ENCODE measurements around the gene NAA15.
"Not testable (repeated sequence)": the region's sequence is repeated elsewhere in the genome, so short reads cannot be mapped to it uniquely, and the experiment has no call there.

The NAA15 gene

DNA sequence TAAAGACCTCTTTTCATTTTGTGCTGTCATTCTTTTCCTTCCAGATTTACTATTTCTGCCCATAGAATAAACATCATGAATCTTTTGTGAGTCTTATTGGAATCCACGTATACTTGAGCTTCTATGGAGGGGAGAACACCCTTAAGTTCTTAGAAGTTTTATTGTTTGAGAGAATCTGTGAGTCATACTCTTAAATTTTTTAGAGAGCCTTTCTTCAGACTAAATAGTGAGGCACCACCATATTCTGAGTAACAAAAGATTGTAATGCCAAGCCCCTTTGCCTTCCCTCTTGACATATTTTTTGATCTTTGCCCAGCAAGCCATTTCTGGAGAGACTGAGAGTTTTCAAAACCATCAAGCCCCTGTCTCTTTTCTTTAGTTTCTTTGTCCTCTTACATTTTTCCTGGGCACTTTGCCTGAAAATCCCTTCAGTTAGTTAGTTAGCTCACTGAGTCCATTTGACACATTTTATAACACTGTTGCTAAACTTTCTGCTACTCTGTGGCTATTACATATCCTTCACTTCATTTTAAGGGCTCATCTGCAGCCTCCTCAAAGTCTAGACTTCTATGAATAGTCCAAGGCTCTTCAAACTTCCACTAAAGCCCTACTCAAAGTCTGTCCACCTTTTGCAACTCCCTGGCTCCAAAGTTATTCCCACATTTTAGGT lies 66.3 kb downstream of the NAA15 start:
- no peak for DNase-seq (ENCODE audit: low read depth in 2 of 2)

DNA sequence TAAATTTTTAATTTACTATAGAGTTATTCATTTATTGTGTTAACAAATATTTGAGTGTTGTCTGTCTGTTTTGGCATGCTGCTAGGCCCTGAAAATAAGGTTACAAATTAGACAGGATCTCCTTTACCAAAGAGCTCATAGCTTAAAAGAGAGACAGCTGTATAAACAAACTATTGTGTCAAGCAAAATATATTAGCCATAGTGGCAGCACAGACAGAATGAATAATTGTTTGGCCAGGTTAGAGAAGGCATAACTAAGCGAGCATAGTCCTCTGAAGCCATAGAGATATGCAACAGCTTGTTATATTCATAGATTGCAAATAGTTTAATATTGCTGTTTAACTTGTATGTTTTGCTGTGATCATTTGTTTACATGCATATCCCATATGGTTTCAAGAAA lies 67.7 kb downstream of the NAA15 start:
- no peak for DNase-seq (ENCODE audit: low read depth in 2 of 2)

DNA sequence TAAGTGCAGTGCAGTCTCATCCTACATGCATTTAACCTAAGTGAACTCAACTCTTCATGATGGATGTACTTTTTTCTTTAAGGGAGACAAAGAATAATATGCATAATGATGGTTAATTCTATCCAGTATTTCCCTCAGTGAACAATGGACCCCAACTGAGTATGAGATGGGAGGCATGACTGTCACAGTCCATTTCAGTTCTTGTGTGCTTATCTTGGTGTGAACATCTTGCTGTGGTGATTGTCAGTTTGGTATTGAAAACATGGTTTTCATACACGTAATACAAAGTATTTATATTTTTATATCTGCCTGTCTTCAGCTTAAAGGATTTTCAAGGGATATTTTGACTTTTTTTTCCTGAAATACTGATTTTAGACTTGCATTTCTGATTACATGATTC lies 72.9 kb downstream of the NAA15 start:
- no peak for DNase-seq (ENCODE audit: low read depth in 2 of 2)

DNA sequence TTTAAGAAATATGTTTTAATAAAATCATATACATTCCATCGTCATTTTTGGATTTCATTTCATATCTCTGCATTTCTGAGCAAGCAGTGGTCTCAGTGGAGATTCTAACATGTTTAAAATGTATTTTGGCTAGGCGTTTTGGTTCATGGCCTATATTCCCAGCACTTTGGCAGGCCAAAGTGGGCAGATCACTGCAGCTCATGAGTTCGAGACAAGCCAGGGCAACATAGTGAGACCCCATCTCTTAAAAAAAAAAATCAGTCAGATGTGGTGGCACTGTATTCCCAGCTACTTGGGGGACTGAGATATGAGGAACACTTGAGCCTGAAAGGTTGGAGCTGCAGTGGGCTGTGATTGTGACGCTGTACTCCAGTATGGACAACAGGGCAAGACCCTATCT lies 85.1 kb downstream of the NAA15 start:
- no peak for DNase-seq (ENCODE audit: low read depth in 2 of 2)

DNA sequence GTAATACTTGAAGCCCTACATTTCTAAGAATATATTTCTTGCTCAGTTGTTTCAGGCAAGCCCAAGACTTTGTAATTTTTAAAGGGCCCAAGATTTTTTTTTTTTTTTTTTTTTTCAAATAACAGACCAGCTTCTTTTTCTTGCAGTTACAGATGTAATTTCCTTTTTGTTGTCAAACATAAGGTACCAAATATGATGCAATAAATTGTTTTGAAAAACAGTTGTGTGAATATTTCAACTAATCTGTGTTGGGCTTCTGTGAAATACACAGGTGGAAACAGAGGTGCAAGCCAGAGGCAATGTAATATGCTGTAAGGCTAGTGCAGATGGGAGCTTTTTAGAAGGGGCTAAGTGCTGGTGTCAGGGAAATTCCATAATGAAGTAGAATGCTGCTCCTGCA lies 87.8 kb downstream of the NAA15 start:
- DNase-seq (ENCODE audit: low read depth in 2 of 2): no peak

DNA sequence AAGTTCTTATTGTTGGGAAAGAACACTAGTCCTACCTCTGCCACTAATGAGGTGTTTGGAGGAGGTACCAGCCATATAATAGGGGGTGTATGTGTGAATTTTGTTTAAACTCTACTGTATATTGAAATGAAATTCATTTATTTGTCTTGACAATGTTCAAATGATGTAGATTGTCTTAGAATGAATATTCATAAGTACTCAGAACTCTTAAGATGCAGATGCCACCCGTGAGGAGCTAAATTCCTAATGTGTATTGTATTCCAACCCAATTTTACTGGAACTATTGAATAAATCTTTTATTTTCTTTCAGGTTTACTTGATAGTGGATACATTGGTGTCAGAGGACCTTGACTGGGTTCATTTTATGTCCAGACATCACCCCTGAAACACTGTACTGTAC lies 88.7 kb downstream of the NAA15 start:
- DNase-seq (ENCODE audit: low read depth in 2 of 2): no peak

DNA sequence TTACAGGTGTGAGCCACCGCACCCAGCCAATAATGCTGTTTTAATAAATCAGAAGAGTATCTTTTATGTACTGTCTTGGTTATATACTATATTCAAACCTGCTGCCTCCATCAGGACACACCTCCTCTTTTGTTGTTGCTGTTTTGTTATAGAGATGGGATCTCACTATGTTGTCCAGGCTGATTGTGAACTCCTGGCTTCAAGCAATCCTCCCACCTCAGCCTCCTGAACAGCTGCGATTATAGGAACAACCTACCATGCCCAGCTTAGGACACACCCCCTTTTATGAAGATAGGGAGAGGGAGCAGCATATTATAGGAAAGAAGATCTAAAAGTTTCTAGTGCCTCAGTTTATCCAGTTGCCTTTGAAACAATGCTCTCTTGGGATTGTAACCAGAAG lies 90.4 kb downstream of the NAA15 start:
- DNase-seq (ENCODE audit: low read depth in 2 of 2): no peak

DNA sequence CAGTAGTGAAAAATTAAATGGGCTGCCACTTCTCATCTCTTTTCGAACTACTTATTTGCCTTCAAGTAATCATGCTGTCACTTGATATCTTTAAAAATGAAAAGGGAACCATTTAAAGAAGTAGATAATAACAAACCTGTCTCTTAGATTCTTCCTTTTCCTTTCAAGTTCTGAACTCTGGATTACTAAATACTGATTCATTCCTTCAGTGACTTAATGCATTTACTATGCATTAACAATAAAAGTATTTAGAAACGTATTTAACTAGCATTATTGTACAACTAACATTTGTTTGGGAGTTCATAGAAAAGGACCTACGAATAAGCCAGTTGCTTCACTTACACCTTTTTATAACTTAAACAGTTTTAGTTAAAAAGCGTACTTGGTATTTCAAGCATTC lies 91.5 kb downstream of the NAA15 start:
- no peak for DNase-seq (ENCODE audit: low read depth in 2 of 2)

DNA sequence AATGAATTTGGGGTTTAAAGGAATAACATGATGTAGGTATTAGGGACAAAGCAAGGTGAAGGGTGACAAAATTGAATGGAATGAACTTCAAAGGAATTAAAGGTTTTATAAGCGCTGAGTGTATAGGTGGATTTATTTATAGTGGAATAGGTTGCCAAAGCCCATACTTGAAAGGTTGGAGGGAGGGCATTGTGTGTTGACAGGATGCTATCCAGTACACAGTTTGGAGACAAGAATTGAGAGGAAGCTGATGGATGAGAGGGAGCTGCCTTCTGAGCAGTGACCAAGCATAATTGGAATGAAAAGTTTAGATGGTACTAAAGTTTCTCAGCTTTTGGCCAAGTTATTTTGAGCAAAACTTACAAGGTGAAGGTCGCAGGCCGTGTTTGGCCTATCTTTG lies 100.1 kb downstream of the NAA15 start:
- DNase-seq (ENCODE audit: low read depth in 2 of 2): no peak

DNA sequence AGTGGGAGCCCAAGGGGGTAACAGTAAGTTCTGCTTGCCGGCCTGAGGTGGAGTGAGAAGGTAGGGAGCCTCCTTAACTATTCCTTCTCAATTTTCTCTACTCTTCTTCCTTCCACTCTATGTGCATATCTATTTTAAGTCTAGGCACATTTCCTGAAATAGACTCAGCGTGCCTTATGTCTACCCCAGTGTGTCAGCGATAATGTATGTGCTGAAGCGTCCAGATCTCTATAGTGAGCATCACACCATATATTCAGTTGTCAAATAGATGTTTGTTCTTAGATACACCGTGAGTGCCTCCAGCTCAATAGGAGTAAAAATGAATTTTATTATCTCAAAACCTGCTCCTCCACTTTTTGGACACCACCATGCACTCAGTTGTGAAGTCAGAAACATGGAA lies 101.1 kb downstream of the NAA15 start:
- DNase-seq (ENCODE audit: low read depth in 2 of 2): no peak

DNA sequence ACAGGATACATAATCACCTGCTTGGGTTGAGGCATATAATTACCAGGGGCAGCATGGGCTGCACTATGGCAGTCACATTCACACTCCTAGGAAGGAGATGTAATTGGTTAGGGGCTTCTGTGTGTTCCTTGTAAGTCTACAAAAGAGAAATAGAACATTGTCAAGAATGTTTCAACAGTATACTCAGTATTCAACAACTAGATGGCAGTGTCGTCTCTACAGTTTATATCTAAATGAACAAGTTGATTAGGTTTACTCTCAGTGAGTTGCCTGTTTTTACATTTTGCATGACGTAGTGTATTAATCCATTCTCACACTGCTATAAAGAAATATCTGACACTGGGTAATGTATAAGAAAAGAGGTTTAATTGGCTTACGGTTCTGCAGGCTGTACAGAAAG lies 102.2 kb downstream of the NAA15 start:
- no peak for DNase-seq (ENCODE audit: low read depth in 2 of 2)

DNA sequence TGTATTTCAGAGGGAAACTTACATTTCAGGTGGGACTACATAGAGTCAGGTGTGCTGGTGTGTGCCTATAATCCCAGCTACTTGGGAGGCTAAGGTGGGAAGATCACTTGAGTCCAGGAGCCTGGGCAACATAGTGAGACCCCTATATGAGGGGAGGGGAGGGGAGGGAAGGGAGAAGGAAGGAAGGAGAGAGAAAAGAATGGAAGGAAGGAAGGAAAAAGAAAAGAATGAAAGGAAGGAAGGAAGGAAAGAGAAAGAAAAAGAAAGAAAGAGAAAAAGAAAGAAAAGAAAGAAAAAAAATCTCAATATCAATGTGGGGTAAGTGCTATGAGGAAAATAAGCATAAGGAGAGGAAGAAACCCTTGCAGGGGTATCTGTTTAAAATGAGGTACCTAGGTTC lies 109.0 kb downstream of the NAA15 start:
- DNase-seq (ENCODE audit: low read depth in 2 of 2): no peak

DNA sequence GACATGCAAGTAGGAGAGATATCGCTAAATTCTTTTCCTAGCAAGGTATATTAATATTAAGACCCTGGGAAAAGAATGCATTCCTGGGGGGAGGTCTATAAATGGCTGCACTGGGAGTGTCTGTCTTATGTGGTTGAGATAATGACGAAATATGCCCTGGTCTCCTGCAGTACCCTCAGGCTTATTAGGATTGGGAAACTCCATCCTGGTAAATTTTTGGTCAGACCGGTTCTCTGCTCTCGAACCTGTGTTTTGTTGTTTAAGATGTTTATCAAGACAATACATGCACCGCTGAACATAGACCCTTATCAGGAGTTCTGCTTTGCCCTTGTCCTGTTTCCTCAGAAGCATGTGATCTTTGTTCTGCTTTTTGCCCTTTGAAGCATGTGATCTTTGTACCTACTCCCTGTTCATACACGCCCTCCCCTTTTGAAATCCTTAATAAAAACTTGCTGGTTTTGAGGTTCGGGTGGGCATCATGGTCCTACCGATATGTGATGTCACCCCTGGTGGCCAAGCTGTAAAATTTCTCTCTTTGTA lies 113.4 kb downstream of the NAA15 start:
- not testable (repeated sequence) for DNase-seq (ENCODE audit: low read depth in 2 of 2)

DNA sequence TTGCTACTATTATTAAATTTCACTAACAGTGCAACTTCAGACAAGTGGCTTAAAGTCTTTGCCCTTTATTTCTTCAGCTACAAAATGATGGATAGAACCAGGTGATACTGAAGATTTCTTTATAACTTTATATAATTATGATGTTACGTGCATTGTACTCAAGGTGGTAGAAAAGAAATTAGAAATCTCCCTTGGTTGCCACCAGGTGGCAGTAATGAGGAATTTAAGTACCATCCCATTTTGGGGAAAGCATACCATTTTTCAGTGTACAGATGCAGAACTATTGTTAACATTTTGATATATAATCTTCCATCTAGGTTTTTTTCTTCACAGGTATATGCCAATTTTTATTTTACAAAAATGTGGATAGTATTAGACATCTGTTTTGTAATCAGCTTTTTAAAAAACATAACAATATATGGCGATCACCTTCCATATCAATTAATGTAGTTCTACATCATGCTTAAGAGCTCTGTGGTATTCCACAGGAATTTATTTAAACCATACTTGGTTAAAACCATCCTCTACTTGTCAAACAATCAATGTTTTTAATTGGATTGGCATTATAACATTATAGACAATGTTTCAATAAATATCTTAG lies 114.9 kb downstream of the NAA15 start:
- peak in 1 of 2 experiments; percentile 8 for DNase-seq (ENCODE audit: low read depth in 2 of 2)

DNA sequence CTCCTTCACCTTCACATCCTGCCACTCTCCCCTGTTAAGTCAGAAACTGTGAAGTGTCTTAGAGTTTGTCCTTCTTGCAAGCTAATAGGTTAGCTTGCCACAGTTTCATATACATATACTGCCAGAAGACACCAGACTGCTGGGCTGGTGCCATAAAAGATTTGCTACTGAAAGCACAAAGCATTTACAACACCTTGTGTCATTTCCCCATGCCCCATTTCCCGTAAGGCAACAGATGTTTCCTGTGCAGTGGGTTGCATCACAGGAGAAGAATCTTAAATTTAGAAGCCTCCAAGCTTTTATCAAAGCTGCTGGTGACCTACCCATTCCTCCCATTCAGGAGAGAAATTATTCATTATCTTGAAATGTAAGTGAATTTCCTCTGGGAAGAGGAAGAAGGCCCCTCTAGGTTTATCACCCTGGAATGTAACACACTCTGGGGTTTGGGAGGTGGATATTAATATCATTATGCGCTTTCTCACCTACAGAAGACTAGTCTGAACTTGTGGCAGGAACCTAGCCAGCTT lies 118.1 kb downstream of the NAA15 start:
- DNase-seq (ENCODE audit: low read depth in 2 of 2): peak; percentile 68 to 69

DNA sequence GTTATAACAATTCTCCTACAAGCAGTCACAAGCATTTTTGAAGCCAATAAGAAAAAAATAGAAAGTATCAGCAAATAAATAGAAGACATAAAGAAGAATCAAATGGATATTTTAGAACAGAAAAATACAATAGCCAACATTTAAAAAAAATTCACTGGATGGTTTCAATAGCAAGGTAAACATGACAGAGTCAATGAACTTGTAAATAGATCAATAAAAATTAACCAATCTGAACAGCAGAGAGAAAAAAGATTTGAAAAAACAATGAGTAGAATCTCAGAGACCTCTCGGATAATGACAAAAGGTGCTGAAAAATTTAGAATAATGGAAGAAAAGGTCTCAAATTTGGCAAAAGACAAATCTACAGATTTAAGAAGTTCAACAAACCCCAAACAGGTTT lies 119.3 kb downstream of the NAA15 start:
- no peak for DNase-seq (ENCODE audit: low read depth in 2 of 2)

DNA sequence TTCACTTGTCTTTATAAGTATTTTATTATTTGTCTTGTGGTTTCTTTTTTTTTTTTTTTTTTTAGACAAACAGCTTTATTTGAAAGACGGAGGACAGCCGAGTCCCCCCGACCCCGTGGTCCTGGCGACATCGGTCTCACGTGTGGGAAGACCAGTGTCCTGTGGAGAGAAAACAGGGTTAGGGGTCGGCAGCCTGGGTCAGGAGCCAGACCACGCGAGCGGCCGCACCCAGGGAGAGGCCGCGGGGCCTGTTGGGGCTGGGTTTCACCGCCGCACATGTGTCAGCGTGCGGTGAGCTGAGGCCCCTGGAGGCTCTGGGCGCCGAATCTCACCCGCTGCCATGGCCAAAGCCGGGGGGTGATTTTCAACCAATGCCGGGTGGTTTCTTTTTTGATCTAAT lies 134.8 kb downstream of the NAA15 start:
- DNase-seq (ENCODE audit: low read depth in 2 of 2): no peak

DNA sequence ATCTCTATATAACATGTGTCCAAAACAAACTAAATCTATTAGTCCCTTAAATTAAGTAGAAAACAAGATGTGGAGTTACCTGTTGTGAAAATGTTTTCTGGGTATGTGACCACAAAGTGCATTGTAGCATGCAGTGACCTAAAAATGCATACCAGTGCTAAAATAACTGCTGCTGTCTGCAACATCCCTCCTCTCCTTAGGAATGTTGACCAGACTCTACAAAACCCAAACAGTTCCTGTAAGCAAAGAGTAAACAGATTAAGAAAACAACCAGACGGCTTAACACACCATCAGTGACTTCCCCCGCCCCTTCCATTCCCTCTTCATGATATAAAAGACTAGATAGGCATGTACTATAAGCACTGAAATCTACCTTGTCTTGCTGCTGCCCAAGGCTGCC lies 136.8 kb downstream of the NAA15 start:
- no peak for DNase-seq (ENCODE audit: low read depth in 2 of 2)

DNA sequence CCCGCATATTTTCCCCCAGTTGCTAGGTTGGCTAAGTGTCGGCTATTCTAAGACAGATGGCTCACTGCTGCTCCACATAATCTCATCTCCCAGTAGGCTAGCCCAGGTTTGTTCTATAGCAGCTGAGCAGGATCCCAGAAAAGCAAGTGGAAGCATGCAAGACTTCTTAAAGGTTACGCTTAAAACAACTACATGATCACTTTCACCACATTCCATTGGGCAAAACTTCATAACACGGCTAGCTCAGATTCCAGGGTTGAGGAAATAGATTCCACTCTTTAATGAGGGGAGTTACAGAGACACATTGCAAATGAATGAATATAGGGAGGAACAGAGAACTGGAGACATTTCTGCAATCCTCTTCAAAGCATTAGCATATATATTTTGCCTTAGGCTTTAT lies 139.7 kb downstream of the NAA15 start:
- DNase-seq (ENCODE audit: low read depth in 2 of 2): no peak

DNA sequence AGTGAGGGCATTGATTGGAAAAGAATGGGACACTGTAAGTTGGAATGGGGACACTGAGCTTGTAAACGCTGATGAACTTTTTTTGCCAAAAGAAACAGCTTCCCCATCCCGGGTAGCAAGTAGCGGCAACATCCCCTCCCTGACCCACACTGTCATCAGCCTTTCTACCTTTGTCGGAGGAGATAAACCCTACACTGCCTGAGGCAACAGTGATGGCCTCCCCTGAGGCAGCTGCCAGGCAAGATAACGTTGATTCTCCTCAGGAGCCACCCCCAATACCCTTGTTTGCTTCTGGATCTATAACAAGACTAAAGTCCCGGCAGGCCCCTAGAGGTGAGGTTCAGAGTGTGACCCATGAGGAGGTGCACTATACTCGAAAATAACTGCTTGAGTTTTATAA lies 142.4 kb downstream of the NAA15 start:
- no peak for DNase-seq (ENCODE audit: low read depth in 2 of 2)

DNA sequence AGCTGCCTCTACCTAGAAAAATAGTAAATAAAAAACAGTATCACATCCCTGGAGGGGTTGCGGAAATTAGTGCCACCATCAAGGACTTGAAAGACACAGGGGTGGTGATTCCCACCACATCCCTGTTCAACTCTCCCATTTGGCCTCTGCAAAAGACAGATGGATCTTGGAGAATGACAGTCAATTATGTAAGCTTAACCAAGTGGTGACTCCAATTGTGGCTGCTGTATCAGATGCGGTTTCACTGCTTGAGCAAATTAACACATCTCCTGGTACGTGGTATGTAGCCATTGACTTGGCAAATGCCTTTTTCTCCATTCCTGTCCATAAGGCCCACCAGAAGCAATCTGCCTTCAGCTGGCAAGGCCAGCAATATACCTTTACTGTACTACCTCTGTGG lies 143.6 kb downstream of the NAA15 start:
- not testable (repeated sequence) for DNase-seq (ENCODE audit: low read depth in 2 of 2)

DNA sequence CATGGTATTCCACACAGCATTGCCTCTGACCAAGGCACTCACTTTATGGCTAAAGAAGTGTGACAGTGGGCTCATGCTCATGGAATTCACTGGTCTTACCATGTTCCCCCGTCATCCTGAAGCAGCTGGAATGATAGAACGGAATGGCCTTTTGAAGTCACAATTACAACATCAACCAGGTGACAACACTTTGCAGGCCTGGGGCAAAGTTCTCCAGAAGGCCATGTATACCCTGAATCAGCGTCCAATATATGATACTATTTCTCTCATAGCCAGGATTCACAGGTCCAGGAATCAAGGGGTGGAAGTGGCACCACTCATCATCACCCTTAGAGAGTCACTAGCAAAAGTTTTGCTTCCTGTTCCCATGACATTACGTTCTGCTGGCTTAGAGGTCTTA lies 145.8 kb downstream of the NAA15 start:
- DNase-seq (ENCODE audit: low read depth in 2 of 2): not testable (repeated sequence)

DNA sequence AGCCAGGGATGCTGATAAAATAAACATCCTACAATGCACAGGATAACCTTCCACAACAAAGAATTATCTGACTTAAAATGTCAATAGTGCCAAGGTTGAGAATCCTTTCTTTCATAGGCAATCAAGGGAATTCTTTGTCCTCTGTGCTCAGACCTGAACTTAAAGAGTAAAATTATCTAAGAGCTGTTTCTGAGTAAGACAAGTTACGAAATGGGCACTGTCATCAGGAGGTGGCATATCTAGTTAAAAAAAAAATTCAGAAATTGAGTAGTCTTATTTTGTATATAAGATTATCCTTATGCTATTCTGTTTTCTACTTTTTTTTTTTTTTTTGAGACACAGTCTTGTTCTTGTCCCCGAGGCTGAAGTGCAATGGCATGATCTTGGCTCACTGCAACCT lies 149.3 kb downstream of the NAA15 start:
- DNase-seq (ENCODE audit: low read depth in 2 of 2): no peak

DNA sequence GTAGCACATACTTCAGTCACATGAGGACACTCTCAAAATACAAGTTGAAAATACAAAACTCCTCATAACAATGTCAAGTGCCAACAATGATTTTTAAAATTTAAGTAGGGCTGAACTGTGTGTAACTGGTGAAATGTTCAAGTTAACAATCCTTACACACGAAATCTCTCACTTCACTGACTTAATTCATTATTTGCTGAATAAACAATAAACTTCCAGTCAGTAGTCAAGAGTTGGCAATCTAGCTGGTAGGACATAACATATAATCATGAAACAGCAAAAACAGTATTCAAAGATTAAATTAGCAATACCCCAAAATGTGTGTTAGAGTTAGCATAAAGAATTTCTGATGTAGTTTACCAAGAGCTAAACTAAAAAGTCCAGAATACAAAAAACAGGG lies 150.7 kb downstream of the NAA15 start:
- no peak for DNase-seq (ENCODE audit: low read depth in 2 of 2)
